Endothelial cell of umbilical vein (primary cell): Measurements from ENCODE around the gene ST3GAL4. TPM values are rescaled to one million over a fixed set of nuclear protein-coding genes. Genes with fewer than 3 reads are reported as not detected.

ENCODE experiments used
- BruUV-seq: library from RNA; stranded (reverse); fragments of 400-500 nt; replicated peaks from 2 replicates; lab custom pipeline; 2021; lab: Mats Ljungman, UMichigan
- CTCF ChIA-PET: fragments of 300-600, 350-600 bp; sonication (Branson Sonifier 250); formaldehyde crosslinking; loops from one replicate; lab custom pipeline; 2021; ENCODE audit warnings: antibody characterized with exemption, inconsistent platforms; lab: Charles Lee
- POLR2A ChIA-PET: fragments of 300-600, 350-600 bp; sonication (Branson Sonifier 250); formaldehyde crosslinking; loops from one replicate; lab custom pipeline; 2021; ENCODE audit warnings: antibody characterized with exemption, inconsistent platforms; lab: Charles Lee
- DNase-seq: peaks from one replicate; pipeline ENCODE4 v3.0.0-alpha.2; 2011; ENCODE audit warnings: low read depth, low spot score
- FAIRE-seq: peaks from 2 replicates; lab custom pipeline; 2011; peaks lifted over from hg19 to GRCh38; lab: Jason Lieb, UNC
- H2AFZ ChIP-seq: 2 replicates; pipeline ENCODE4 v1.6.0; 2012; ENCODE audit warnings: low read depth, low read length, control low read depth, inconsistent platforms
- H3K27ac ChIP-seq: 2 replicates; pipeline ENCODE4 v1.5.1; 2011; ENCODE audit warnings: low read depth, mild to moderate bottlenecking, control low read depth, low read length, moderate library complexity; ENCODE audit not compliant: insufficient read depth
- H3K27me3 ChIP-seq, 2 experiments: 2 replicates each; pipeline versions ENCODE4 v1.6.0 to v1.6.1; 2011; ENCODE audit warnings: low read length in 2 of 2, mixed read lengths in 1 of 2; ENCODE audit not compliant: control insufficient read depth in 2 of 2, insufficient read depth in 2 of 2
- H3K36me3 ChIP-seq, 2 experiments: 2 replicates in 1 of 2; 3 replicates in 1 of 2; pipeline ENCODE4 v1.5.1; 2011; ENCODE audit warnings: low read length in 2 of 2, mild to moderate bottlenecking in 1 of 2, moderate library complexity in 1 of 2; ENCODE audit not compliant: control insufficient read depth in 2 of 2, insufficient read depth in 2 of 2; ENCODE audit errors: extremely low read depth in 1 of 2
- H3K4me1 ChIP-seq: 3 replicates; pipeline ENCODE4 v1.5.1; 2011; ENCODE audit warnings: mild to moderate bottlenecking, low read length; ENCODE audit not compliant: control insufficient read depth, insufficient read depth; ENCODE audit errors: extremely low read depth
- H3K4me2 ChIP-seq: 2 replicates; pipeline ENCODE4 v1.6.1; 2011; ENCODE audit warnings: low read length, control low read depth, mixed read lengths; ENCODE audit not compliant: insufficient read depth
- H3K4me3 ChIP-seq, 3 experiments: fragments of 200-600 bp in 1 of 3; sonication (generic), shearing (Covaris generic) in 1 of 3; replicated peaks in 1 of 3; 2 replicates each; pipeline ENCODE4 v1.5.1; 2011 to 2016; ENCODE audit warnings: control low read depth in 3 of 3, low read length in 3 of 3, mild to moderate bottlenecking in 2 of 3, inconsistent platforms in 1 of 3, low read depth in 1 of 3, moderate library complexity in 1 of 3; ENCODE audit not compliant: insufficient read depth in 1 of 3
- H3K79me2 ChIP-seq: 2 replicates; pipeline ENCODE4 v1.6.0; 2012; ENCODE audit warnings: low read length, inconsistent platforms; ENCODE audit not compliant: control insufficient read depth, insufficient read depth
- H3K9ac ChIP-seq: replicated peaks from 2 replicates; pipeline ENCODE3; 2011; ENCODE audit warnings: low read length, control low read depth; ENCODE audit not compliant: insufficient read depth; ENCODE audit errors: extremely low read depth
- H3K9me1 ChIP-seq: replicated peaks from 3 replicates; pipeline ENCODE4 v1.6.0; 2011; ENCODE audit warnings: mild to moderate bottlenecking, low read length; ENCODE audit not compliant: control insufficient read depth, insufficient read depth; ENCODE audit errors: extremely low read depth
- H3K9me3 ChIP-seq: replicated peaks from 2 replicates; pipeline ENCODE4 v1.5.1; 2012; ENCODE audit warnings: low read length, inconsistent platforms; ENCODE audit not compliant: control insufficient read depth, insufficient read depth
- H4K20me1 ChIP-seq: replicated peaks from 2 replicates; pipeline ENCODE3; 2011; ENCODE audit warnings: mild to moderate bottlenecking, low read length; ENCODE audit not compliant: control insufficient read depth, insufficient read depth; ENCODE audit errors: extremely low read depth
- EZH2 ChIP-seq: IDR thresholded peaks from 2 replicates; pipeline ENCODE4 v1.6.1; 2012; ENCODE audit warnings: borderline replicate concordance, low read depth, mild to moderate bottlenecking, moderate library complexity, low read length, inconsistent platforms; ENCODE audit not compliant: severe bottlenecking
- FOS ChIP-seq: IDR thresholded peaks from 2 replicates; pipeline ENCODE4 v1.6.1; 2011; ENCODE audit warnings: mild to moderate bottlenecking, low read length, moderate library complexity, borderline replicate concordance; ENCODE audit not compliant: insufficient read depth
- GATA2 ChIP-seq: IDR thresholded peaks from 2 replicates; pipeline ENCODE4 v1.7.0; 2011; ENCODE audit warnings: low read depth, mild to moderate bottlenecking, moderate library complexity, mixed read lengths, low read length; ENCODE audit not compliant: insufficient read length, insufficient read depth
- JUN ChIP-seq: IDR thresholded peaks from 2 replicates; pipeline ENCODE4 v1.6.1; 2011; ENCODE audit warnings: borderline replicate concordance, low read depth; ENCODE audit not compliant: insufficient read length, insufficient read depth
- MYC ChIP-seq: IDR thresholded peaks from one replicate; pipeline ENCODE4 v1.6.1; 2011; ENCODE audit warnings: mild to moderate bottlenecking, low read depth, low read length
- POLR2A ChIP-seq: IDR thresholded peaks from 2 replicates; pipeline ENCODE4 v1.6.1; 2012; ENCODE audit warnings: low read depth, mild to moderate bottlenecking, control low read depth, low read length
- POLR2AphosphoS5 ChIP-seq: IDR thresholded peaks from 2 replicates; pipeline ENCODE4 v1.6.1; 2012; ENCODE audit warnings: low read depth, mild to moderate bottlenecking, control low read depth, low read length, moderate library complexity; ENCODE audit not compliant: insufficient read depth
- dilution Hi-C: fragments of 300-500 bp; cut with MboI; formaldehyde crosslinking; loops from one replicate; pipeline ENCODE4 v1.15.0; 2019; ENCODE audit warnings: low sequenced_read_pairs; ENCODE audit not compliant: extremely low pct_ligation_motif_present
- intact Hi-C: fragments of 100-400 bp; cut with micrococcal nuclease; formaldehyde crosslinking; loops from one replicate; pipeline ENCODE4 v1.10.0; 2022
- polyA plus RNA-seq, 4 experiments: library from polyadenylated mRNA; depleted of rRNA in 3 of 4; stranded (reverse) in 3 of 4; unstranded in 1 of 4; fragments of >200 nt; gene quantifications; 2 replicates each; pipeline versions ENCODE4 v1.2.1 to v1.2.3, GENCODE V29; 2011 to 2012; ENCODE audit warnings: missing spikeins in 1 of 4
- total RNA-seq: library from RNA; stranded (reverse); gene quantifications from 2 replicates; pipeline ENCODE4 v1.2.3, GENCODE V29; 2021
- TF ChIP-seq, protein P1 (sequence below), 2 donors: IDR thresholded peaks; 1 replicate in 1 of 2; 2 replicates in 1 of 2; pipeline ENCODE4 v1.5.1; 2011; ENCODE audit warnings: low read length in 2 of 2, mild to moderate bottlenecking in 2 of 2, moderate library complexity in 2 of 2, control low read depth in 1 of 2, inconsistent platforms in 1 of 2, low read depth in 1 of 2; ENCODE audit not compliant: insufficient read depth in 1 of 2; ENCODE audit errors: extremely low read depth in 1 of 2
- TF ChIP-seq, protein P2 (sequence below): IDR thresholded peaks from 2 replicates; pipeline ENCODE4 v1.6.1; 2011; ENCODE audit not compliant: insufficient read depth, insufficient read length

The ST3GAL4 gene
- total and polyA plus RNA-seq, 2 donors (not counting 3 experiments of a cell fraction or from before 2014, with no cell fraction given), result 17.7 to 19.4 TPM

DNA sequence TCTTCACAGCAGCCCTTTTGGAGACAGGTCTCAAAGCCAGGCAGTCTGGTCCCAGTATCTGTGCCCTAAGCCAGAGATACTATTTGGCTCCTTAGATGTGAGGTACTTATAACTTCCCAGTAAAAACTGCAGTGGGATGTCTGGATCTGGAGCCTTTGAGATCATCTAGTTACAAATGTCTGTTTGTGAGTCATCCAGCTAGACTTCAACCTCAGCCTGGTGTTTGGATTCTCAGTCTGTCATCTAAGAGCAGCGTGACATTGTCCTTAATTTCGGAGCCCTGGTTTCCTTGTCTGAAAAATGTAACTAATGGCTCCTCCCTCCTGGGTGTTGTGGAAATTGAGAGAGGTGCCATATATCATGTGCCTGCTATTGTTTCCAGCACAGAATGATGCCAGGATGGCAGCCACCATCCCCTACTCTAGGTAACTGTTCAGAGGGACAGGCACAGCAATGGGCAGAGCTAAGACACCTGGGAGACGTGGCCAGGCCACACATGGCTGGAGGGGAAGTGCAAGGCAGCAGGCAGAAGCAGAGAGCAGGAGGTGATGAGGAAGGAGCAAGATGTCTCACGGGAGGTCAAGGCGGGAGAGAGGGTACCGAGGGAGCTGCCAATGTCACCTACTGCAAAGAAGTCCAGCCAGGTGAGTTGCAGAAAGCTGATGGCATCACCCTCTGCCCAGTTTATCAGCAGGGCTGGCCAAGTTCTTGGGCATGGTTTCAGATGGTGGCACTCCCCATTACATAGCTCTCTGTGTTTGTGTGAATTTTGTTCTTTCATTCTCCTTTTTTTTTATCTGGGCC lies 20.6 kb upstream of the ST3GAL4 start:
- TF ChIP-seq FOS (no peak), POLR2AphosphoS5 (no peak)
- TF ChIP-seq, protein P1, sequence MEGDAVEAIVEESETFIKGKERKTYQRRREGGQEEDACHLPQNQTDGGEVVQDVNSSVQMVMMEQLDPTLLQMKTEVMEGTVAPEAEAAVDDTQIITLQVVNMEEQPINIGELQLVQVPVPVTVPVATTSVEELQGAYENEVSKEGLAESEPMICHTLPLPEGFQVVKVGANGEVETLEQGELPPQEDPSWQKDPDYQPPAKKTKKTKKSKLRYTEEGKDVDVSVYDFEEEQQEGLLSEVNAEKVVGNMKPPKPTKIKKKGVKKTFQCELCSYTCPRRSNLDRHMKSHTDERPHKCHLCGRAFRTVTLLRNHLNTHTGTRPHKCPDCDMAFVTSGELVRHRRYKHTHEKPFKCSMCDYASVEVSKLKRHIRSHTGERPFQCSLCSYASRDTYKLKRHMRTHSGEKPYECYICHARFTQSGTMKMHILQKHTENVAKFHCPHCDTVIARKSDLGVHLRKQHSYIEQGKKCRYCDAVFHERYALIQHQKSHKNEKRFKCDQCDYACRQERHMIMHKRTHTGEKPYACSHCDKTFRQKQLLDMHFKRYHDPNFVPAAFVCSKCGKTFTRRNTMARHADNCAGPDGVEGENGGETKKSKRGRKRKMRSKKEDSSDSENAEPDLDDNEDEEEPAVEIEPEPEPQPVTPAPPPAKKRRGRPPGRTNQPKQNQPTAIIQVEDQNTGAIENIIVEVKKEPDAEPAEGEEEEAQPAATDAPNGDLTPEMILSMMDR (IDR thresholded peaks at IDR 0.05; ENCODE audit: extremely low read depth in 1 of 2, insufficient read depth in 1 of 2, low read depth in 1 of 2, low read length in 2 of 2), result no peak
- no peak overlapping the region for H3K9ac ChIP-seq
- intact Hi-C loops, result no loop called here
- ChIA-PET POLR2A (no interaction called here), CTCF (interaction anchor here (0.7 to 3.6 kb wide), 5 partner anchors 19 to 145 kb away, joined by 3 to 14 read pairs (median 6); no protein-coding TSS in a partner anchor)
- no peak for DNase-seq
- H3K9me3 ChIP-seq, result no peaks in the 10 kb centered on the region
- BruUV-seq, result no TSS peak
- no peaks in the 10 kb centered on the region for H3K27me3 ChIP-seq
- H3K4me2 ChIP-seq, result no peak overlapping the region
- peak overlapping the region; percentile 95 for H3K27ac ChIP-seq
- no peak overlapping the region for H2AFZ ChIP-seq
- H3K4me1 ChIP-seq, result peaks cover 32% of the 10 kb centered on the region
- dilution Hi-C loops, result no loop called here
- peak; percentile 28 for FAIRE-seq
- no peak overlapping the region for H3K4me3 ChIP-seq
- no peaks in the 10 kb centered on the region for H3K36me3 ChIP-seq
- H3K9me1 ChIP-seq, result no peaks in the 10 kb centered on the region
- H3K79me2 ChIP-seq, result no peaks in the 10 kb centered on the region
- H4K20me1 ChIP-seq, result no peaks in the 10 kb centered on the region

DNA sequence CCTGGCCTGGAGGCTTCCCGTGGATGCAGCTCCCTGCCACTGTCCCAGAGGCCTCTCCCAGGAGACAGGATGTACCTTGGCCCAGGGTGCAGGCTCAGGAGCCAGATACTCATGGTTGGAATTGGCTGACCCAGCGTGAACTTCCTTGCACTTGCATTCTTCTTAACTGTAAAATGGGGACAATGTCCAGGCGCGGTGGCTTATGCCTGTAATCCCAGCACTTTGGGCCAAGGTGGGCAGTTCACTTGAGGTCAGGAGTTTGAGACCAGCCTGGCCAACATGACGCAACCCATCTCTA lies 20.1 kb upstream of the ST3GAL4 start:
- Histone ChIP-seq H3K9me1 (no peaks in the 10 kb centered on the region), H2AFZ (no peak overlapping the region), H3K9me3 (no peaks in the 10 kb centered on the region), H4K20me1 (no peaks in the 10 kb centered on the region), H3K27ac (peak overlapping the region; percentile 95), H3K27me3 (no peaks in the 10 kb centered on the region), H3K4me1 (peaks cover 37% of the 10 kb centered on the region), H3K4me3 (no peak overlapping the region), H3K4me2 (no peak overlapping the region), H3K79me2 (no peaks in the 10 kb centered on the region), H3K36me3 (no peaks in the 10 kb centered on the region), H3K9ac (no peak overlapping the region)
- no TSS peak for BruUV-seq
- FAIRE-seq, result no peak
- no peak for DNase-seq
- dilution Hi-C loops (no loop called here), intact Hi-C loops (no loop called here)
- ChIA-PET POLR2A (no interaction called here), CTCF (interaction anchor here (0.7 to 3.6 kb wide), 5 partner anchors 19 to 145 kb away, joined by 3 to 14 read pairs (median 6); no protein-coding TSS in a partner anchor)
- TF ChIP-seq EZH2 (no peak), JUN (no peak), POLR2AphosphoS5 (no peak), FOS (no peak), POLR2A (no peak), GATA2 (no peak), MYC (no peak)
- TF ChIP-seq, protein P1 (IDR thresholded peaks at IDR 0.05; ENCODE audit: extremely low read depth in 1 of 2, insufficient read depth in 1 of 2, low read depth in 1 of 2, low read length in 2 of 2), result no peak
- TF ChIP-seq, protein P2, sequence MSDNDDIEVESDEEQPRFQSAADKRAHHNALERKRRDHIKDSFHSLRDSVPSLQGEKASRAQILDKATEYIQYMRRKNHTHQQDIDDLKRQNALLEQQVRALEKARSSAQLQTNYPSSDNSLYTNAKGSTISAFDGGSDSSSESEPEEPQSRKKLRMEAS, result no peak
